Endothelial cell (in vitro differentiated cells): ENCODE data around the gene CXCL8. TPM values are rescaled to one million over a fixed set of nuclear protein-coding genes. Genes with fewer than 3 reads are reported as not detected.

Experiments used
- DNase-seq: peaks from one replicate; pipeline ENCODE4 v3.0.0; 2021; ENCODE audit warnings: low spot score
- H3K27ac Mint-ChIP-seq: one replicate; pipeline ENCODE4 v1.8.0; 2021; ENCODE audit warnings: mixed read lengths, inconsistent platforms; ENCODE audit not compliant: unreplicated experiment
- H3K27me3 Mint-ChIP-seq: one replicate; pipeline ENCODE4 v1.8.0; 2021; ENCODE audit warnings: mild to moderate bottlenecking, moderate library complexity, mixed read lengths, inconsistent platforms; ENCODE audit not compliant: unreplicated experiment
- H3K36me3 Mint-ChIP-seq: one replicate; pipeline ENCODE4 v1.8.0; 2021; ENCODE audit warnings: mild to moderate bottlenecking, low read depth, mixed read lengths, inconsistent platforms; ENCODE audit not compliant: unreplicated experiment
- H3K4me1 Mint-ChIP-seq: one replicate; pipeline ENCODE4 v1.8.0; 2021; ENCODE audit warnings: mild to moderate bottlenecking, mixed read lengths, inconsistent platforms; ENCODE audit not compliant: unreplicated experiment
- H3K4me3 Mint-ChIP-seq: one replicate; pipeline ENCODE4 v1.8.0; 2021; ENCODE audit warnings: mild to moderate bottlenecking, mixed read lengths, inconsistent platforms; ENCODE audit not compliant: unreplicated experiment
- H3K9me3 Mint-ChIP-seq: one replicate; pipeline ENCODE4 v1.8.0; 2021; ENCODE audit warnings: mixed read lengths, inconsistent platforms; ENCODE audit not compliant: unreplicated experiment
- CTCF ChIP-seq: fragments of 200-600 bp; sonication (generic); IDR thresholded peaks from one replicate; pipeline ENCODE4 v1.5.0; 2021; ENCODE audit warnings: antibody characterized with exemption; ENCODE audit not compliant: unreplicated experiment
- total RNA-seq: library from RNA; stranded (reverse); fragmentation: NEBNext Ultra II Directional; extraction: Animal tissue kit (Norgen Biotek cat#: 25700); gene quantifications from one replicate; pipeline ENCODE4 v1.2.1, GENCODE V29; 2021; ENCODE audit not compliant: unreplicated experiment

Gene CXCL8
- total RNA-seq, 1 donor from 2014 or later, result not detected

- DNase-seq, result no peak
- Mint-ChIP-seq H3K27me3 (no peaks in the 10 kb centered on the region), H3K36me3 (no peaks in the 10 kb centered on the region), H3K27ac (no peak overlapping the region), H3K9me3 (no peaks in the 10 kb centered on the region), H3K4me1 (no peaks in the 10 kb centered on the region), H3K4me3 (no peak overlapping the region)
- TF ChIP-seq CTCF, result no peak
These were observed 1.6 kb downstream of the CXCL8 start for GRCh38 chr4:73741750-73742489.

GRCh38 chr4:73742490-73743160 lies 2.3 kb downstream of the CXCL8 start:
- H3K9me3 Mint-ChIP-seq, result no peaks in the 10 kb centered on the region
- H3K27me3 Mint-ChIP-seq, result no peaks in the 10 kb centered on the region
- no peak overlapping the region for H3K4me3 Mint-ChIP-seq
- H3K4me1 Mint-ChIP-seq, result no peaks in the 10 kb centered on the region
- no peak for TF ChIP-seq CTCF
- no peak for DNase-seq
- H3K36me3 Mint-ChIP-seq, result no peaks in the 10 kb centered on the region
- no peak overlapping the region for H3K27ac Mint-ChIP-seq

GRCh38 chr4:73743281-73743680 lies 2.9 kb downstream of the CXCL8 start:
- H3K4me1 Mint-ChIP-seq, result no peaks in the 10 kb centered on the region
- no peaks in the 10 kb centered on the region for H3K27me3 Mint-ChIP-seq
- DNase-seq, result no peak

GRCh38 chr4:73743795-73744194 lies 3.4 kb downstream of the CXCL8 start:
- Mint-ChIP-seq H3K36me3 (no peaks in the 10 kb centered on the region), H3K4me1 (no peaks in the 10 kb centered on the region), H3K27me3 (no peaks in the 10 kb centered on the region), H3K27ac (no peak overlapping the region), H3K4me3 (no peak overlapping the region), H3K9me3 (no peaks in the 10 kb centered on the region)
- no peak for DNase-seq
- no peak for TF ChIP-seq CTCF

More at GRCh38 chr4:73743281-73743680, 2.9 kb downstream of the CXCL8 start:
- Mint-ChIP-seq H3K27ac (no peak overlapping the region), H3K9me3 (no peaks in the 10 kb centered on the region), H3K36me3 (no peaks in the 10 kb centered on the region), H3K4me3 (no peak overlapping the region)
- no peak for TF ChIP-seq CTCF

- Mint-ChIP-seq H3K27me3 (no peaks in the 10 kb centered on the region), H3K4me3 (no peak overlapping the region), H3K9me3 (no peaks in the 10 kb centered on the region), H3K36me3 (no peaks in the 10 kb centered on the region), H3K4me1 (no peaks in the 10 kb centered on the region), H3K27ac (no peak overlapping the region)
- DNase-seq, result no peak
- TF ChIP-seq CTCF, result no peak
These were observed 3.8 kb downstream of the CXCL8 start for GRCh38 chr4:73744203-73744602.
